Measurements from ENCODE around the gene VARS1. TPM values are rescaled to one million over a fixed set of nuclear protein-coding genes. Genes with fewer than 3 reads are reported as not detected.

VARS1 gene
- total RNA-seq = 57.9 TPM

GRCh38 chr6:31795616-31796298 is at the start of gene VARS1:
Gene VARS1 (minus strand): TSS chr6:31795752. CDS start chr6:31795217, 535 bp downstream.

GRCh38 chr6:31827286-31828079 is 31.9 kb upstream of the VARS1 start, which contains the start of gene HSPA1B:
Gene HSPA1B (plus strand): TSS chr6:31827738. CDS start chr6:31827951, 213 bp downstream.

GRCh38 chr6:31815025-31815838 is 19.7 kb upstream of the VARS1 start, which contains the start of the genes HSPA1A and HSPA1L:
Gene HSPA1A (plus strand): TSS chr6:31815543. CDS start chr6:31815757, 214 bp downstream.
Gene HSPA1L (minus strand): TSS chr6:31815283. CDS start chr6:31811972, 3,311 bp downstream.

GRCh38 chr6:31806470-31807272 is 11.1 kb upstream of the VARS1 start, which contains the start of gene LSM2:
Gene LSM2 (minus strand): TSS chr6:31806966. CDS start chr6:31806757, 209 bp downstream.

GRCh38 chr6:31776989-31777666 is 18.4 kb downstream of the VARS1 start, which contains the start of gene VWA7:
Gene VWA7 (minus strand): TSS chr6:31777328. CDS start chr6:31776779, 549 bp downstream.

GRCh38 chr6:31762356-31762755 is 33.2 kb downstream of the VARS1 start, which contains the start of gene SAPCD1:
Gene SAPCD1 (plus strand): TSS chr6:31762656. CDS start chr6:31763055, 399 bp downstream.

Small RNAs within 50 kb of the gene (small RNA-seq; reads per million reads assigned to genes)
- gene MSH5-SAPCD1 (ENCODE audit: low replicate concordance) (not detected), gene RF00019 (ENCODE audit: low replicate concordance) (not detected), gene RNU6-850P (ENCODE audit: low replicate concordance) (not detected), gene SAPCD1 (ENCODE audit: low replicate concordance) (not detected), gene SNORD48 (ENCODE audit: low replicate concordance) (74.9 reads per million, percentile 95 among the genes with 10 or more reads in this experiment), gene SNORD52 (ENCODE audit: low replicate concordance) (not detected)

Other genes with a start within 250 kb of the VARS1 start
- 58.8 TPM for gene ATP6V1G2, start 249.1 kb downstream of the VARS1 start, total RNA-seq
- gene NFKBIL1, start 248.1 kb downstream of the VARS1 start, total RNA-seq = 15.3 TPM
- not detected for gene LTA, start 223.5 kb downstream of the VARS1 start, total RNA-seq
- not detected for gene TNF, start 220.2 kb downstream of the VARS1 start, total RNA-seq
- gene LTB, start 213.3 kb downstream of the VARS1 start, total RNA-seq = not detected
- not detected for gene LST1, start 209.5 kb downstream of the VARS1 start, total RNA-seq
- gene NCR3, start 202.7 kb downstream of the VARS1 start, total RNA-seq = not detected
- gene AIF1, start 180.5 kb downstream of the VARS1 start, total RNA-seq = 3.4 TPM
- gene PRRC2A, start 175.0 kb downstream of the VARS1 start, total RNA-seq = 94.8 TPM
- gene BAG6, start 143.1 kb downstream of the VARS1 start, total RNA-seq = 177 TPM
- 2.2 TPM for gene APOM, start 139.9 kb downstream of the VARS1 start, total RNA-seq
- gene C6orf47, start 135.0 kb downstream of the VARS1 start, total RNA-seq = 17.2 TPM
- 11.3 TPM for gene GPANK1, start 130.8 kb downstream of the VARS1 start, total RNA-seq
- gene CSNK2B, start 129.7 kb downstream of the VARS1 start, total RNA-seq = 83.6 TPM
- 13.5 TPM for gene LY6G5B, start 125.8 kb downstream of the VARS1 start, total RNA-seq
- gene LY6G5C, start 114.7 kb downstream of the VARS1 start, total RNA-seq = 5.6 TPM
- gene ABHD16A, start 92.4 kb downstream of the VARS1 start, total RNA-seq = 67.9 TPM
- not detected for gene LY6G6F, start 88.9 kb downstream of the VARS1 start, total RNA-seq
- not detected for gene LY6G6D, start 80.4 kb downstream of the VARS1 start, total RNA-seq
- gene LY6G6C, start 74.0 kb downstream of the VARS1 start, total RNA-seq = not detected
- not detected for gene MPIG6B, start 72.4 kb downstream of the VARS1 start, total RNA-seq
- gene DDAH2, start 66.5 kb downstream of the VARS1 start, total RNA-seq = 126 TPM
- gene CLIC1, start 59.2 kb downstream of the VARS1 start, total RNA-seq = 20.0 TPM
- gene MSH5, start 55.7 kb downstream of the VARS1 start, total RNA-seq = 14.1 TPM
- gene SAPCD1, start 33.1 kb downstream of the VARS1 start, total RNA-seq = 1.3 TPM
- gene VWA7, start 18.4 kb downstream of the VARS1 start, total RNA-seq = 0.31 TPM
- gene LSM2, start 11.2 kb upstream of the VARS1 start, total RNA-seq = 15.3 TPM
- gene HSPA1L, start 19.5 kb upstream of the VARS1 start, total RNA-seq = 3.1 TPM
- 170 TPM for gene HSPA1A, start 19.8 kb upstream of the VARS1 start, total RNA-seq
- gene HSPA1B, start 32.0 kb upstream of the VARS1 start, total RNA-seq = 217 TPM
- 17.5 TPM for gene NEU1, start 67.1 kb upstream of the VARS1 start, total RNA-seq
- gene SLC44A4, start 83.2 kb upstream of the VARS1 start, total RNA-seq = not detected
- 114 TPM for gene EHMT2, start 101.9 kb upstream of the VARS1 start, total RNA-seq
- gene ZBTB12, start 106.3 kb upstream of the VARS1 start, total RNA-seq = 31.0 TPM
- 3.1 TPM for gene C2, start 132.0 kb upstream of the VARS1 start, total RNA-seq
- gene CFB, start 150.3 kb upstream of the VARS1 start, total RNA-seq = 1.9 TPM
- gene NELFE, start 163.2 kb upstream of the VARS1 start, total RNA-seq = 46.6 TPM
- gene SKIC2, start 163.4 kb upstream of the VARS1 start, total RNA-seq = 66.7 TPM
- 10.0 TPM for gene DXO, start 176.4 kb upstream of the VARS1 start, total RNA-seq
- gene C4A, start 186.3 kb upstream of the VARS1 start, total RNA-seq = 20.7 TPM
- 8.8 TPM for gene C4B, start 219.0 kb upstream of the VARS1 start, total RNA-seq
- not detected for gene CYP21A2, start 242.7 kb upstream of the VARS1 start, total RNA-seq

Measured in parietal lobe (tissue), 2 donors.